Esophagus (tissue), 2 donors: ENCODE data around the gene ITGB5. TPM values are rescaled to one million over a fixed set of nuclear protein-coding genes. Genes with fewer than 3 reads are reported as not detected.
A peak's percentile ranks its signal among the peaks of the same experiment; 100 is the strongest.

Experiments
- H3K27ac ChIP-seq, 2 donors: one replicate each; pipeline ENCODE4 v1.5.1; 2013; ENCODE audit warnings: low read depth in 2 of 2, mild to moderate bottlenecking in 2 of 2, inconsistent platforms in 1 of 2, low read length in 1 of 2, moderate library complexity in 1 of 2
- H3K27me3 ChIP-seq, 2 donors: one replicate each; pipeline ENCODE4 v1.6.1; 2013; ENCODE audit warnings: low read length in 2 of 2, control low read depth in 1 of 2, mild to moderate bottlenecking in 1 of 2; ENCODE audit not compliant: insufficient read depth in 2 of 2, control insufficient read depth in 1 of 2
- H3K36me3 ChIP-seq, 2 donors: one replicate each; pipeline ENCODE4 v1.6.1; 2013; ENCODE audit warnings: low read length in 1 of 2; ENCODE audit not compliant: control insufficient read depth in 2 of 2, insufficient read depth in 2 of 2
- H3K4me1 ChIP-seq, 2 donors: one replicate each; pipeline ENCODE4 v1.6.1; 2013; ENCODE audit warnings: low read length in 1 of 2; ENCODE audit not compliant: control insufficient read depth in 2 of 2, insufficient read depth in 2 of 2
- H3K4me3 ChIP-seq, 2 donors: one replicate each; pipeline ENCODE4 v1.5.1; 2013; ENCODE audit warnings: low read length in 2 of 2, mild to moderate bottlenecking in 2 of 2, low read depth in 1 of 2, moderate library complexity in 1 of 2
- H3K9me3 ChIP-seq, 2 donors: one replicate each; pipeline ENCODE4 v1.6.1; 2013; ENCODE audit warnings: mild to moderate bottlenecking in 2 of 2, low read depth in 1 of 2, low read length in 1 of 2, moderate library complexity in 1 of 2; ENCODE audit not compliant: control insufficient read depth in 2 of 2, insufficient read depth in 1 of 2
- WGBS, 2 donors: extraction: QIAGEN DNeasy Blood & Tissue Kit; methylation state at CpG; one replicate each; pipeline ENCODE4 v1.1.7; 2013; 5-methylcytosine and 5-hydroxymethylcytosine counted together
- polyA plus RNA-seq, 2 donors: library from polyadenylated mRNA; stranded (reverse); fragments of 200-250 nt; gene quantifications; one replicate each; pipeline ENCODE4 v1.2.3, GENCODE V29; 2013
- donor health status: healthy with polysubstance abuse.
- donor health status: Bipolar disorder and iron deficiency.

Gene ITGB5
- polyA plus RNA-seq, 2 donors, result 19.5 to 39.6 TPM

GRCh38 chr3:124812291-124813265 is 74.6 kb downstream of the ITGB5 start:
- H3K4me3 ChIP-seq, result no peak overlapping the region
- peaks cover 3 to 26% of the 10 kb centered on the region in 2 donors for H3K4me1 ChIP-seq
- no peaks in the 10 kb centered on the region for H3K9me3 ChIP-seq
- peaks cover 0 to 5% of the 10 kb centered on the region in 2 donors for H3K36me3 ChIP-seq
- peak overlapping the region; percentile 72 to 93 for H3K27ac ChIP-seq
- 48 to 60% methylated on average over 15 of the region's 15 CpGs for WGBS, 2 donors
- no peaks in the 10 kb centered on the region for H3K27me3 ChIP-seq

- no peaks in the 10 kb centered on the region for H3K36me3 ChIP-seq
- no peaks in the 10 kb centered on the region for H3K27me3 ChIP-seq
- H3K4me3 ChIP-seq, result no peak overlapping the region
- H3K4me1 ChIP-seq, result peaks cover 3 to 21% of the 10 kb centered on the region in 2 donors
- H3K9me3 ChIP-seq, result no peaks in the 10 kb centered on the region
- H3K27ac ChIP-seq, result peak overlapping the region in 1 of 2 donors; percentile 52
- WGBS, 2 donors, result 69 to 70% methylated on average over 5 of the region's 5 CpGs
Measured at GRCh38 chr3:124811436-124811835, 75.7 kb downstream of the ITGB5 start.

GRCh38 chr3:124810970-124811369 is 76.2 kb downstream of the ITGB5 start:
- Histone ChIP-seq H3K27me3 (no peaks in the 10 kb centered on the region), H3K27ac (no peak overlapping the region), H3K4me3 (no peak overlapping the region), H3K36me3 (no peaks in the 10 kb centered on the region), H3K9me3 (no peaks in the 10 kb centered on the region), H3K4me1 (peaks cover 3 to 19% of the 10 kb centered on the region in 2 donors)
- 74% methylated on average over 4 of the region's 4 CpGs for WGBS, 2 donors

GRCh38 chr3:124809039-124809438 is 78.1 kb downstream of the ITGB5 start:
- H3K9me3 ChIP-seq, result no peaks in the 10 kb centered on the region
- no peaks in the 10 kb centered on the region for H3K27me3 ChIP-seq
- no peak overlapping the region for H3K4me3 ChIP-seq
- H3K4me1 ChIP-seq, result peaks cover 0 to 9% of the 10 kb centered on the region in 2 donors
- H3K36me3 ChIP-seq, result no peaks in the 10 kb centered on the region
- 68 to 71% methylated on average over 3 of the region's 3 CpGs for WGBS, 2 donors
- H3K27ac ChIP-seq, result no peak overlapping the region

- peaks cover 3 to 4% of the 10 kb centered on the region in 2 donors for H3K4me1 ChIP-seq
- H3K27ac ChIP-seq, result no peak overlapping the region
- H3K36me3 ChIP-seq, result peaks cover 0 to 11% of the 10 kb centered on the region in 2 donors
- H3K4me3 ChIP-seq, result no peak overlapping the region
- H3K9me3 ChIP-seq, result no peaks in the 10 kb centered on the region
- WGBS, 2 donors, result 89% methylated on average over 4 of the region's 4 CpGs
- H3K27me3 ChIP-seq, result no peaks in the 10 kb centered on the region
Measured at GRCh38 chr3:124805671-124806070, 81.5 kb downstream of the ITGB5 start.

- no peaks in the 10 kb centered on the region for H3K27me3 ChIP-seq
- no peaks in the 10 kb centered on the region for H3K9me3 ChIP-seq
- 74 to 76% methylated on average over 7 of the region's 7 CpGs for WGBS, 2 donors
- H3K36me3 ChIP-seq, result peaks cover 0 to 11% of the 10 kb centered on the region in 2 donors
- no peak overlapping the region for H3K4me3 ChIP-seq
- H3K27ac ChIP-seq, result no peak overlapping the region
- peaks cover 3 to 4% of the 10 kb centered on the region in 2 donors for H3K4me1 ChIP-seq
Measured at GRCh38 chr3:124804875-124805274, 82.3 kb downstream of the ITGB5 start.

- Histone ChIP-seq H3K9me3 (no peaks in the 10 kb centered on the region), H3K27me3 (no peaks in the 10 kb centered on the region), H3K36me3 (peaks cover 0 to 13% of the 10 kb centered on the region in 2 donors), H3K27ac (no peak overlapping the region), H3K4me1 (peaks cover 0 to 3% of the 10 kb centered on the region in 2 donors), H3K4me3 (no peak overlapping the region)
- WGBS, 2 donors, result 89 to 91% methylated on average over 8 of the region's 8 CpGs
Measured at GRCh38 chr3:124802702-124803101, 84.5 kb downstream of the ITGB5 start.

- Histone ChIP-seq H3K36me3 (peaks cover 0 to 13% of the 10 kb centered on the region in 2 donors), H3K27me3 (no peaks in the 10 kb centered on the region), H3K4me1 (peaks cover 0 to 3% of the 10 kb centered on the region in 2 donors), H3K27ac (no peak overlapping the region), H3K4me3 (no peak overlapping the region), H3K9me3 (no peaks in the 10 kb centered on the region)
- 84 to 89% methylated on average over 8 of the region's 8 CpGs for WGBS, 2 donors
Measured at GRCh38 chr3:124802061-124802698, 85.0 kb downstream of the ITGB5 start.

GRCh38 chr3:124800511-124801258 is 86.5 kb downstream of the ITGB5 start:
- Histone ChIP-seq H3K36me3 (peaks cover 0 to 23% of the 10 kb centered on the region in 2 donors), H3K9me3 (no peaks in the 10 kb centered on the region), H3K4me3 (no peak overlapping the region), H3K4me1 (peaks cover 3% of the 10 kb centered on the region in 2 donors), H3K27me3 (no peaks in the 10 kb centered on the region), H3K27ac (peak overlapping the region in 1 of 2 donors; percentile 30)
- 57 to 62% methylated on average over 10 of the region's 10 CpGs for WGBS, 2 donors
